Endothelial cell of umbilical vein (primary cell): ENCODE measurements around the gene MRPL17. TPM values are rescaled to one million over a fixed set of nuclear protein-coding genes. Genes with fewer than 3 reads are reported as not detected.

ENCODE experiments used
- BruUV-seq: library from RNA; stranded (reverse); fragments of 400-500 nt; replicated peaks from 2 replicates; lab custom pipeline; 2021; lab: Mats Ljungman, UMichigan
- CTCF ChIA-PET: fragments of 300-600, 350-600 bp; sonication (Branson Sonifier 250); formaldehyde crosslinking; loops from one replicate; lab custom pipeline; 2021; ENCODE audit warnings: antibody characterized with exemption, inconsistent platforms; lab: Charles Lee
- POLR2A ChIA-PET: fragments of 300-600, 350-600 bp; sonication (Branson Sonifier 250); formaldehyde crosslinking; loops from one replicate; lab custom pipeline; 2021; ENCODE audit warnings: antibody characterized with exemption, inconsistent platforms; lab: Charles Lee
- DNase-seq: peaks from one replicate; pipeline ENCODE4 v3.0.0-alpha.2; 2011; ENCODE audit warnings: low read depth, low spot score
- FAIRE-seq: peaks from 2 replicates; lab custom pipeline; 2011; peaks lifted over from hg19 to GRCh38; lab: Jason Lieb, UNC
- H2AFZ ChIP-seq: 2 replicates; pipeline ENCODE4 v1.6.0; 2012; ENCODE audit warnings: low read depth, low read length, control low read depth, inconsistent platforms
- H3K27ac ChIP-seq: 2 replicates; pipeline ENCODE4 v1.5.1; 2011; ENCODE audit warnings: low read depth, mild to moderate bottlenecking, control low read depth, low read length, moderate library complexity; ENCODE audit not compliant: insufficient read depth
- H3K27me3 ChIP-seq, 2 experiments: 2 replicates each; pipeline versions ENCODE4 v1.6.0 to v1.6.1; 2011; ENCODE audit warnings: low read length in 2 of 2, mixed read lengths in 1 of 2; ENCODE audit not compliant: control insufficient read depth in 2 of 2, insufficient read depth in 2 of 2
- H3K36me3 ChIP-seq, 2 experiments: 2 replicates in 1 of 2; 3 replicates in 1 of 2; pipeline ENCODE4 v1.5.1; 2011; ENCODE audit warnings: low read length in 2 of 2, mild to moderate bottlenecking in 1 of 2, moderate library complexity in 1 of 2; ENCODE audit not compliant: control insufficient read depth in 2 of 2, insufficient read depth in 2 of 2; ENCODE audit errors: extremely low read depth in 1 of 2
- H3K4me1 ChIP-seq: 3 replicates; pipeline ENCODE4 v1.5.1; 2011; ENCODE audit warnings: mild to moderate bottlenecking, low read length; ENCODE audit not compliant: control insufficient read depth, insufficient read depth; ENCODE audit errors: extremely low read depth
- H3K4me2 ChIP-seq: 2 replicates; pipeline ENCODE4 v1.6.1; 2011; ENCODE audit warnings: low read length, control low read depth, mixed read lengths; ENCODE audit not compliant: insufficient read depth
- H3K4me3 ChIP-seq, 3 experiments: fragments of 200-600 bp in 1 of 3; sonication (generic), shearing (Covaris generic) in 1 of 3; replicated peaks in 1 of 3; 2 replicates each; pipeline ENCODE4 v1.5.1; 2011 to 2016; ENCODE audit warnings: control low read depth in 3 of 3, low read length in 3 of 3, mild to moderate bottlenecking in 2 of 3, inconsistent platforms in 1 of 3, low read depth in 1 of 3, moderate library complexity in 1 of 3; ENCODE audit not compliant: insufficient read depth in 1 of 3
- H3K79me2 ChIP-seq: 2 replicates; pipeline ENCODE4 v1.6.0; 2012; ENCODE audit warnings: low read length, inconsistent platforms; ENCODE audit not compliant: control insufficient read depth, insufficient read depth
- H3K9ac ChIP-seq: replicated peaks from 2 replicates; pipeline ENCODE3; 2011; ENCODE audit warnings: low read length, control low read depth; ENCODE audit not compliant: insufficient read depth; ENCODE audit errors: extremely low read depth
- H3K9me1 ChIP-seq: replicated peaks from 3 replicates; pipeline ENCODE4 v1.6.0; 2011; ENCODE audit warnings: mild to moderate bottlenecking, low read length; ENCODE audit not compliant: control insufficient read depth, insufficient read depth; ENCODE audit errors: extremely low read depth
- H3K9me3 ChIP-seq: replicated peaks from 2 replicates; pipeline ENCODE4 v1.5.1; 2012; ENCODE audit warnings: low read length, inconsistent platforms; ENCODE audit not compliant: control insufficient read depth, insufficient read depth
- H4K20me1 ChIP-seq: replicated peaks from 2 replicates; pipeline ENCODE3; 2011; ENCODE audit warnings: mild to moderate bottlenecking, low read length; ENCODE audit not compliant: control insufficient read depth, insufficient read depth; ENCODE audit errors: extremely low read depth
- EZH2 ChIP-seq: IDR thresholded peaks from 2 replicates; pipeline ENCODE4 v1.6.1; 2012; ENCODE audit warnings: borderline replicate concordance, low read depth, mild to moderate bottlenecking, moderate library complexity, low read length, inconsistent platforms; ENCODE audit not compliant: severe bottlenecking
- FOS ChIP-seq: IDR thresholded peaks from 2 replicates; pipeline ENCODE4 v1.6.1; 2011; ENCODE audit warnings: mild to moderate bottlenecking, low read length, moderate library complexity, borderline replicate concordance; ENCODE audit not compliant: insufficient read depth
- GATA2 ChIP-seq: IDR thresholded peaks from 2 replicates; pipeline ENCODE4 v1.7.0; 2011; ENCODE audit warnings: low read depth, mild to moderate bottlenecking, moderate library complexity, mixed read lengths, low read length; ENCODE audit not compliant: insufficient read length, insufficient read depth
- JUN ChIP-seq: IDR thresholded peaks from 2 replicates; pipeline ENCODE4 v1.6.1; 2011; ENCODE audit warnings: borderline replicate concordance, low read depth; ENCODE audit not compliant: insufficient read length, insufficient read depth
- MAX ChIP-seq: IDR thresholded peaks from 2 replicates; pipeline ENCODE4 v1.6.1; 2011; ENCODE audit not compliant: insufficient read depth, insufficient read length
- MYC ChIP-seq: IDR thresholded peaks from one replicate; pipeline ENCODE4 v1.6.1; 2011; ENCODE audit warnings: mild to moderate bottlenecking, low read depth, low read length
- POLR2A ChIP-seq: IDR thresholded peaks from 2 replicates; pipeline ENCODE4 v1.6.1; 2012; ENCODE audit warnings: low read depth, mild to moderate bottlenecking, control low read depth, low read length
- POLR2AphosphoS5 ChIP-seq: IDR thresholded peaks from 2 replicates; pipeline ENCODE4 v1.6.1; 2012; ENCODE audit warnings: low read depth, mild to moderate bottlenecking, control low read depth, low read length, moderate library complexity; ENCODE audit not compliant: insufficient read depth
- dilution Hi-C: fragments of 300-500 bp; cut with MboI; formaldehyde crosslinking; loops from one replicate; pipeline ENCODE4 v1.15.0; 2019; ENCODE audit warnings: low sequenced_read_pairs; ENCODE audit not compliant: extremely low pct_ligation_motif_present
- intact Hi-C: fragments of 100-400 bp; cut with micrococcal nuclease; formaldehyde crosslinking; loops from one replicate; pipeline ENCODE4 v1.10.0; 2022
- polyA plus RNA-seq, 4 experiments: library from polyadenylated mRNA; depleted of rRNA in 3 of 4; stranded (reverse) in 3 of 4; unstranded in 1 of 4; fragments of >200 nt; gene quantifications; 2 replicates each; pipeline versions ENCODE4 v1.2.1 to v1.2.3, GENCODE V29; 2011 to 2012; ENCODE audit warnings: missing spikeins in 1 of 4
- total RNA-seq: library from RNA; stranded (reverse); gene quantifications from 2 replicates; pipeline ENCODE4 v1.2.3, GENCODE V29; 2021
- TF ChIP-seq, protein P1 (sequence below), 2 donors: IDR thresholded peaks; 1 replicate in 1 of 2; 2 replicates in 1 of 2; pipeline ENCODE4 v1.5.1; 2011; ENCODE audit warnings: low read length in 2 of 2, mild to moderate bottlenecking in 2 of 2, moderate library complexity in 2 of 2, control low read depth in 1 of 2, inconsistent platforms in 1 of 2, low read depth in 1 of 2; ENCODE audit not compliant: insufficient read depth in 1 of 2; ENCODE audit errors: extremely low read depth in 1 of 2

The MRPL17 gene
- total and polyA plus RNA-seq, 2 donors (not counting 3 experiments of a cell fraction or from before 2014, with no cell fraction given), result 67.6 to 87.2 TPM

DNA sequence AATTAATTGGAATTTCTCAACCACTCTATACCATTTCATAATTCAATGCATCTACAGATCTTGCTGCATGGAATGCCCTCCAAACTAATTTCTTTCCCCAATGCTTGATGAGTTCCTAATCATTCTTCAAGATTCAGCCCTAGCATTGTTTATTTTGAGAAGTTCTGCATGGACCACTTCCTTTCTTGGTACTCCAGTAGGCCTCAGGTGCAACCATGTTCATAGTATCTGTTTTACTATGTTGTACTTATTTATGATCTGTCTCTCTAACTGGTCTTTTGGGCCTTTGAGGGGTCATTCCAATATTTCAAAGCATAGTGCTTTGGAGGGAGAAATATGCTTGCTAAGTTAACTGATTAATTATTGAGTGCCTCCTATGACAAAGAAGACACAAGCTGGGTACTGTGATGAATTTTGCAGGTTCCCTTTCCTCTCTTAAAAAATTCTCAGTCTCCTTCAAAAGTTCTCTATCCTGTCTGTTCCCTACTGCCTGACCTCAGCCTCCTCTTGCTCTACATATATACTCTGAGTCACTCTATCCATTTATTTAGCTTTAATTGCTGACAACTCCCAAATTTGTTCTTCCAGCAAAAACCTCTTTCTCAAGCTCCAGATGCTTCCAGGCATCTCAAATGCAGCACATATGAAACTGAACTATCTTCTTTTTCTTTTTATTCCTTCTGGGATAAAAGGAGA lies 9.5 kb downstream of the MRPL17 start:
- Histone ChIP-seq H3K9me3 (no peaks in the 10 kb centered on the region), H3K36me3 (no peaks in the 10 kb centered on the region), H3K4me3 (no peak overlapping the region), H3K79me2 (no peaks in the 10 kb centered on the region), H3K9ac (no peak overlapping the region), H3K27me3 (no peaks in the 10 kb centered on the region), H3K4me1 (peaks cover 14% of the 10 kb centered on the region), H3K27ac (no peak overlapping the region), H4K20me1 (no peaks in the 10 kb centered on the region), H3K9me1 (no peaks in the 10 kb centered on the region), H2AFZ (no peak overlapping the region), H3K4me2 (no peak overlapping the region)
- no TSS peak for BruUV-seq
- TF ChIP-seq MYC (no peak), EZH2 (no peak), MAX (no peak), FOS (no peak), GATA2 (no peak), POLR2A (no peak), POLR2AphosphoS5 (no peak), JUN (no peak)
- TF ChIP-seq, protein P1, sequence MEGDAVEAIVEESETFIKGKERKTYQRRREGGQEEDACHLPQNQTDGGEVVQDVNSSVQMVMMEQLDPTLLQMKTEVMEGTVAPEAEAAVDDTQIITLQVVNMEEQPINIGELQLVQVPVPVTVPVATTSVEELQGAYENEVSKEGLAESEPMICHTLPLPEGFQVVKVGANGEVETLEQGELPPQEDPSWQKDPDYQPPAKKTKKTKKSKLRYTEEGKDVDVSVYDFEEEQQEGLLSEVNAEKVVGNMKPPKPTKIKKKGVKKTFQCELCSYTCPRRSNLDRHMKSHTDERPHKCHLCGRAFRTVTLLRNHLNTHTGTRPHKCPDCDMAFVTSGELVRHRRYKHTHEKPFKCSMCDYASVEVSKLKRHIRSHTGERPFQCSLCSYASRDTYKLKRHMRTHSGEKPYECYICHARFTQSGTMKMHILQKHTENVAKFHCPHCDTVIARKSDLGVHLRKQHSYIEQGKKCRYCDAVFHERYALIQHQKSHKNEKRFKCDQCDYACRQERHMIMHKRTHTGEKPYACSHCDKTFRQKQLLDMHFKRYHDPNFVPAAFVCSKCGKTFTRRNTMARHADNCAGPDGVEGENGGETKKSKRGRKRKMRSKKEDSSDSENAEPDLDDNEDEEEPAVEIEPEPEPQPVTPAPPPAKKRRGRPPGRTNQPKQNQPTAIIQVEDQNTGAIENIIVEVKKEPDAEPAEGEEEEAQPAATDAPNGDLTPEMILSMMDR (IDR thresholded peaks at IDR 0.05; ENCODE audit: extremely low read depth in 1 of 2, insufficient read depth in 1 of 2, low read depth in 1 of 2, low read length in 2 of 2), result no peak
- dilution Hi-C loops, result no loop called here
- DNase-seq, result no peak
- intact Hi-C loops, result loop anchor here (2.0 kb wide), 1 partner anchor 17 kb away; no protein-coding TSS in a partner anchor
- POLR2A ChIA-PET, result interaction anchor here (0.7 kb wide), 1 partner anchor 63 kb away, joined by 3 read pairs; no protein-coding TSS in a partner anchor
- CTCF ChIA-PET, result interaction anchor here (1.1 to 2.3 kb wide), 5 partner anchors 9 to 143 kb away, joined by 3 to 14 read pairs (median 4); partner anchors contain the start of gene MRPL17
- no peak for FAIRE-seq
